HG03064 (cell line): Measurements from ENCODE around the gene P2RX3.

Experiments used
- ATAC-seq: cut with Tn5 transposase; IDR thresholded peaks from one replicate; pipeline ENCODE4 v1.9.1; 2021; ENCODE audit warnings: low read depth; ENCODE audit not compliant: unreplicated experiment

Gene P2RX3

GRCh38 chr11:57309106-57310059 lies 28.8 kb upstream of the P2RX3 start:
- no peak for ATAC-seq

GRCh38 chr11:57310091-57310490 lies 28.1 kb upstream of the P2RX3 start:
- ATAC-seq, result no peak

- no peak for ATAC-seq
Observed at GRCh38 chr11:57310630-57311086, 27.5 kb upstream of the P2RX3 start.

- ATAC-seq, result peak; percentile 97
Observed at GRCh38 chr11:57311109-57311936, 26.8 kb upstream of the P2RX3 start.

- ATAC-seq, result no peak
Observed at GRCh38 chr11:57312511-57313021, 25.6 kb upstream of the P2RX3 start.

- ATAC-seq, result no peak
Observed at GRCh38 chr11:57313071-57313787, 24.9 kb upstream of the P2RX3 start.

- no peak for ATAC-seq
Observed at GRCh38 chr11:57313788-57314135, 24.4 kb upstream of the P2RX3 start.

GRCh38 chr11:57314221-57314973 lies 23.8 kb upstream of the P2RX3 start:
- no peak for ATAC-seq

- ATAC-seq, result no peak
Observed at GRCh38 chr11:57315491-57315890, 22.7 kb upstream of the P2RX3 start.

- ATAC-seq, result no peak
Observed at GRCh38 chr11:57316017-57316416, 22.1 kb upstream of the P2RX3 start.

GRCh38 chr11:57318178-57318577 lies 20.0 kb upstream of the P2RX3 start:
- ATAC-seq, result no peak

- no peak for ATAC-seq
Observed at GRCh38 chr11:57320067-57320718, 18.0 kb upstream of the P2RX3 start.

- ATAC-seq, result no peak
Observed at GRCh38 chr11:57320719-57321387, 17.3 kb upstream of the P2RX3 start.

- no peak for ATAC-seq
Observed at GRCh38 chr11:57321388-57322255, 16.5 kb upstream of the P2RX3 start.

- ATAC-seq, result no peak
Observed at GRCh38 chr11:57322256-57323166, 15.6 kb upstream of the P2RX3 start.

GRCh38 chr11:57323167-57323854 lies 14.8 kb upstream of the P2RX3 start:
- no peak for ATAC-seq

- ATAC-seq, result no peak
Observed at GRCh38 chr11:57323855-57324153, 14.3 kb upstream of the P2RX3 start.
